Stomach smooth muscle (tissue), 2 donors: ENCODE data around the gene DSCAML1.

ENCODE experiments used
- H3K27ac ChIP-seq: one replicate; pipeline ENCODE4 v1.7.0; 2013; ENCODE audit warnings: mild to moderate bottlenecking, low read length, inconsistent platforms
- H3K27me3 ChIP-seq, 2 donors: one replicate each; pipeline ENCODE4 v1.7.0; 2013; ENCODE audit warnings: low read length in 2 of 2; ENCODE audit not compliant: insufficient read depth in 2 of 2, control insufficient read depth in 1 of 2
- H3K36me3 ChIP-seq, 2 donors: one replicate each; pipeline ENCODE4 v1.7.0; 2013; ENCODE audit warnings: low read length in 2 of 2; ENCODE audit not compliant: control insufficient read depth in 2 of 2, insufficient read depth in 2 of 2
- H3K4me1 ChIP-seq: one replicate; pipeline ENCODE4 v1.7.0; 2013; ENCODE audit warnings: low read length; ENCODE audit not compliant: control insufficient read depth, insufficient read depth
- H3K4me3 ChIP-seq, 2 donors: one replicate each; pipeline ENCODE4 v1.7.0; 2013; ENCODE audit warnings: low read length in 2 of 2
- H3K9ac ChIP-seq, 2 donors: one replicate each; pipeline ENCODE4 v1.7.0; 2013; ENCODE audit warnings: low read length in 2 of 2, mild to moderate bottlenecking in 1 of 2
- H3K9me3 ChIP-seq, 2 donors: one replicate each; pipeline ENCODE4 v1.7.0; 2013; ENCODE audit warnings: low read length in 2 of 2; ENCODE audit not compliant: control insufficient read depth in 2 of 2
- donor health status: healthy.
- donor health status: Pancreatic carcinoma.

The DSCAML1 gene

DNA sequence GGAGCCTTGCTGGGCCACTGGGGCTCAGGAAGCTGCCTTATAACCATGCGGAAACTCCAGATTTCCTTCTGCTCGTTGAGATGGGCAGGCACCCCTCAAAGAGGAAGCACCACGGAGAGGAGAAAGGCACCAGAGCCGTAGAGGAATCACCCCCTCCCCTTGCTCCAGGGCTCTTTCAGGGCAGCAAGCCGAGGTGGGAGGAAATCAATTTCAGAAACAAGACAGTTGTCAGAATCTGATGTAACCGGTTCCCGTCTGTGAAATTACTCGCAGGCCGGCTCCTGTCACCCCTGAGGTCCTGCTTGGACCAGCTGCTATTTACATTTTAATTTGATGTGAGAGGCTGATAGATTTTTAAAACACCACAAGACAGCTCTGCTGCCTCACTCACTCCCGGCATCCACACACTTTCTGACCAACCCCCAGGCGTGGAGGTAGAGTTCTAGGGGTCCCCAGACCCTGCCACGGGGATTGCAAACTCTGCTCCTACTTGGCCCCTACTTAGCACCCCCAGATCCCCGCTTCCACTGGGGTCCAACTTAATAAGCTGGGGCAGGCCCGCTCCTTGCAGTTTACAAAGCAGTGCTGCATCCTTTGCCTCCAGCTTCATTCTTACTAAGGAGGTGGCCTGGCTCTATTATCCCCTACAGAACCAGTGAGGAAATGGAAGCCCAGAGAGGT lies 306.9 kb downstream of the DSCAML1 start:
- peaks cover 2% of the 10 kb centered on the region in 2 donors for H3K27me3 ChIP-seq
- no peak overlapping the region for H3K9ac ChIP-seq
- peaks cover 0 to 2% of the 10 kb centered on the region in 2 donors for H3K36me3 ChIP-seq
- H3K27ac ChIP-seq = no peak overlapping the region
- H3K4me3 ChIP-seq = no peak overlapping the region
- H3K9me3 ChIP-seq = no peaks in the 10 kb centered on the region
- no peaks in the 10 kb centered on the region for H3K4me1 ChIP-seq

DNA sequence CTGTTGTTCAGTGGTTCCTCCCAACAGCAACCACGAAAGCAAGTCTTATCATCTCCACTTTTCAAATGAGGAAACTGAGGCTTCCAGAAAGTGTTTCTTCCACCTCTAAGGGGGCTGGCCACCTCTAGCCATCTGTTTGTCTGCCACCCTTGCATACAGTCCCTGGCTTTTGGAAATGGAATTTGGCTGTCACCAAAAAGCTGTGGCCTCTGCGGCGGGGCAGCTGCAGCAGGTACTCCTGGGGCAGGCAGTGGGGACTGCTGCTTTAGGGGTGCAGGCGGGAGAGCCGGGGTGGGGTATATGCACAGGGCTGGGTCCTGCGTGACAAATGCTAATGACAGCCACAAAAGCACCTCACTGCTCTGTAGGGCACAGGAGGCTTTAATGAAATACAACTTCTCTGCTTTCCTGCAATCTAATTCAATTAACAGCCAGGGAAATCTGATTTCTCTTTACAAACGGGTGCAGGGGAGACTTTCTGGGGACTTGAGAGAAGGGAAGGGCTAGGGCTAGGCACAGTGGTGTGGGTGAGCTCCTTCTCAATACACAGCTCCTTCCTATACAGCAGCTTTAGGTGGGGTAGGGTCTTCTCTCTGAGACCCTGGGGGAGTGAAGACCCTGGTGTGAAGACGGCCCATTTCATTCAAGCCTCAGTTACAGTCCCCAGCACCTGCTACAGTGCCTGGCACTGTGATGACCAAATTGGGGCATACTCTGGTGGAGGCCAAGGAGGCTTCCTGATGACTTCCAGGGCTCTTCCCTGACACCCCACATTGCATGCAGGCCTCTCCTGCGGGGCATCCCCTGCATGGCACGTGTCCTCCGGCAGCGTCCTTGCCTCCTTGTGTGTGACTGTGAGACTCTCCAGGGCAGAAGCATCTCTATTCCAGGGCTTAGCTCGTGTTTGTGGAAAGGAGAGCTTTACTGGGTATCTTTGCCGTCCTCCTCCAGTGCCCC lies 307.7 kb downstream of the DSCAML1 start:
- no peaks in the 10 kb centered on the region for H3K4me1 ChIP-seq
- peaks cover 0 to 2% of the 10 kb centered on the region in 2 donors for H3K36me3 ChIP-seq
- no peak overlapping the region for H3K4me3 ChIP-seq
- H3K27ac ChIP-seq = no peak overlapping the region
- no peak overlapping the region for H3K9ac ChIP-seq
- peaks cover 0 to 2% of the 10 kb centered on the region in 2 donors for H3K27me3 ChIP-seq
- no peaks in the 10 kb centered on the region for H3K9me3 ChIP-seq

- Histone ChIP-seq H3K9me3 (no peaks in the 10 kb centered on the region), H3K4me3 (no peak overlapping the region), H3K9ac (no peak overlapping the region)
Measured at GRCh38 chr11:117486059-117486458, 311.0 kb downstream of the DSCAML1 start.

DNA sequence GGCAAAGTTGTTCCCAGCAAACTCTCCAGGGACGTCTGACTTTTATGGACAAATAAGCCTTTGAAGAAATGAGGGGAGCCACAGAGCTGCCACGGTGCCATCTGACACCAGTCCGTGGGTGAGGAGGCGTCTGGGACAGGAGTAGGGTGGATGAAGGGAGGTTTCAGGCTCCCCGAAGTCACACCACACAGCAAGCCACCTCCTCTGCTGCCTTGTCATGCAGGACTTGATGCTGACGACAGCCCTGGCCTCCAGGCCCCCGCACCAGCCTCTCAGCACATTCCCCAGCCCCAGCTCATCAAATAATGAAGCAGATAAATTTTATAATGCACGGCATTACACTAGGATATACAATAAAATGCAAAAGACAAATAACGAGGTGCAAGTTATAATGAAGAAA lies 312.9 kb downstream of the DSCAML1 start:
- H3K27me3 ChIP-seq = no peaks in the 10 kb centered on the region
- H3K4me1 ChIP-seq = no peaks in the 10 kb centered on the region
- no peak overlapping the region for H3K27ac ChIP-seq
- peaks cover 0 to 4% of the 10 kb centered on the region in 2 donors for H3K36me3 ChIP-seq
- H3K9ac ChIP-seq = no peak overlapping the region
- H3K9me3 ChIP-seq = no peaks in the 10 kb centered on the region
- H3K4me3 ChIP-seq = no peak overlapping the region

More at GRCh38 chr11:117486059-117486458, 311.0 kb downstream of the DSCAML1 start:
- Histone ChIP-seq H3K27ac (no peak overlapping the region), H3K27me3 (no peaks in the 10 kb centered on the region), H3K4me1 (no peaks in the 10 kb centered on the region), H3K36me3 (peaks cover 0 to 2% of the 10 kb centered on the region in 2 donors)

DNA sequence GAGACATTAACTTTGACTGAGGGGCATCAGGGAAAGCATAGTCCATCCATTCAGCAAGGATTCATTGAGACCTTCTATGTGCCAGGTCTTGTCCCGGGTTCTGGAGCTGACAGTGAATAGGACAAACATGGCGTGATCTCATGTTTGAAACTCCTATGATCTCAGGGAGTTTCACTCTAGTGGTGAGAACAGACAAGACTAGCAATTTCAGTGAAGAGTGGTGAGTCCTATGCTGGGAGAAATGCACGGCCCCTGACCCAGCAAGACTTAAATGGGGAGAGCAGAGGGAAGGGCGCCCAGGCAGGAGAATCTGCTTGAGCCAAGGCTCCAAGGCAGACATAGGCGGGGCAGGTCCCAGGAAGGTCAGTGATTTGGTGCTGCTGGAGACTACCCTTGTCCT lies 313.6 kb downstream of the DSCAML1 start:
- H3K9me3 ChIP-seq = no peaks in the 10 kb centered on the region
- no peaks in the 10 kb centered on the region for H3K4me1 ChIP-seq
- no peak overlapping the region for H3K4me3 ChIP-seq
- no peak overlapping the region for H3K9ac ChIP-seq
- no peaks in the 10 kb centered on the region for H3K27me3 ChIP-seq
- H3K27ac ChIP-seq = no peak overlapping the region
- H3K36me3 ChIP-seq = peaks cover 0 to 4% of the 10 kb centered on the region in 2 donors

DNA sequence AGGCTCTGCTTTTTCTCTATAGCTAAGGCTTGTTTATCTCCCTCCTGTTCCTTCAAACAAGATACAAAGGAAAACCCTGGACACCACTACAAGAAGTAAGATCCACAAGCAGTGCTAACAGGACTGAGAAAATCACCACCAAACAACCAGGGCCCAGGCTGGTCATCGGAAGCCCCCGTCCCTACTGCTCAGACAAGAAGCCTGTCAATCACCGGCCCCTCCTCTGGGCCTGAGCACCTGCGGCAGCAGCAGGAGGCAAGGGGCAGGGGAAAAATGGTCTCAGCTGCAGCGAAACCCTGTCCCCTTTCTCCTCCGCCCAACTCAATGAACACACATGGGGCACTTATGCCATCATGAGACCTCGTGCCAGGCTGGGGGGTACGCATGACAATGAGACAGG lies 314.1 kb downstream of the DSCAML1 start:
- H3K36me3 ChIP-seq = peaks cover 0 to 4% of the 10 kb centered on the region in 2 donors
- H3K27ac ChIP-seq = no peak overlapping the region
- H3K27me3 ChIP-seq = no peaks in the 10 kb centered on the region
- H3K9me3 ChIP-seq = no peaks in the 10 kb centered on the region
- no peaks in the 10 kb centered on the region for H3K4me1 ChIP-seq
- H3K9ac ChIP-seq = no peak overlapping the region
- H3K4me3 ChIP-seq = no peak overlapping the region

DNA sequence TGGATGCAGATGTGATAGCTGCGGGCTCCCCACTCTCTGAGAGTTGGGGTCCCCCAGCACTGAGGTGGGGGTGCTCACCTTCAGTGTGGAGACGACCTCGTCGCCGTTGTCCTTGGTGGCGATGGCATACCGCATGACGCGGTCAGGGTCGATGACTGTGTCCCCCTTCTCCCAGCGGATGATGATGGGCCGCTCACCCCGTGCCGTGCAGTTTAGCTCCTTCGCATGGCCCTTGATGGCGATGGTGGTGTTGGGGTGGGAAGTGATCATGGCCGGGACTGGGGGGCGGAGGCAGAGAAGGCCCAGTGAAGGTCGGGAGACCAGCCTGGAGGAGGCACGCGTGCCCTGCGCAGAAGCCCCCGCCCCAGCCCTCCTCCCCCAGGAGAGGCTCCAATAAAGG lies 315.1 kb downstream of the DSCAML1 start:
- peaks cover 0 to 4% of the 10 kb centered on the region in 2 donors for H3K36me3 ChIP-seq
- H3K27me3 ChIP-seq = no peaks in the 10 kb centered on the region
- no peaks in the 10 kb centered on the region for H3K9me3 ChIP-seq
- H3K9ac ChIP-seq = no peak overlapping the region
- H3K4me3 ChIP-seq = no peak overlapping the region
- no peaks in the 10 kb centered on the region for H3K4me1 ChIP-seq
- no peak overlapping the region for H3K27ac ChIP-seq

DNA sequence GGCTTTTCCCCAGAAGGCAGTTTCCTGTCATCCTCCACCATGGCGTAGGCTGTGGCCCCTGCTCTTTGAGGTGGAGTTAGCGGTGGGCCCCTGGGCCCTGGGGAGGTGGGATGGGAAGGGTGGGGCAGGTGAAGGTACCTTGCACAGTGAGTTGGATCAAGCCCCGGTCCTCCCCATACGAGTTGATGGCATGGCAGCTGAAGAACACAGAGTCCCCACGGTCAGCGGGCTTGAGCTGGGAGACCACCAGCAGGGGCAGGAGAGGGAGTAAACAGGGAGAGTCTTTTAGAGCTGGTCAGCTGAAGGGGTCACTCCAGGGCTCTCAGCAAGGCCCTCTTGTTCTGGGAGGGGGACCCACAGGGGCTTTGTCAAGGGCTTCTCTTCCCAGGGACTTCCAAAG lies 316.0 kb downstream of the DSCAML1 start:
- Histone ChIP-seq H3K9ac (no peak overlapping the region), H3K9me3 (no peaks in the 10 kb centered on the region), H3K4me3 (no peak overlapping the region), H3K36me3 (peaks cover 0 to 2% of the 10 kb centered on the region in 2 donors), H3K27ac (no peak overlapping the region), H3K27me3 (no peaks in the 10 kb centered on the region), H3K4me1 (no peaks in the 10 kb centered on the region)

DNA sequence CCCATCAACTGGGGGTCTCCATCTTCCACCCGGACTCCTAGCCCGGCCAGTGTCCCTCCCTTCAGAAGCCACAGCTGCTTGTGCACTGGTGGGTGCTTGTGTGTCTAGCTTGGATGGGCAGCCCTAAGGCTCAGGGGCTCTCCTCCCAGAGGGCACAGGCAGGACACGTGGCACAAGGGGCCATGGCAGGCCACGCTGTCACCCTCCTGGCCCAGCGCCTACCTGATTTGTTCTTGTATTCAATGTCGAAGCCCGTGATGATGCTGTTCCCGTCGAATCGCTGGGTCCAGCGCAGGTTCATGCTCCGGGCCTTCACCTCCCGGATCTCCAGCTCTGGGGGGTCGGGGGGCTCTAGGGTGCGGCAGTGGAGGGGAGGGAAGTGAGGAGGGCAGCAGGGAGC lies 316.8 kb downstream of the DSCAML1 start:
- no peak overlapping the region for H3K4me3 ChIP-seq
- H3K9ac ChIP-seq = no peak overlapping the region

GRCh38 chr11:117479372-117479771 lies 317.6 kb downstream of the DSCAML1 start:
- Histone ChIP-seq H3K9me3 (no peaks in the 10 kb centered on the region), H3K36me3 (peaks cover 0 to 2% of the 10 kb centered on the region in 2 donors), H3K4me1 (no peaks in the 10 kb centered on the region), H3K27ac (no peak overlapping the region), H3K4me3 (no peak overlapping the region), H3K27me3 (no peaks in the 10 kb centered on the region), H3K9ac (no peak overlapping the region)

More for the DNA sequence above, 316.8 kb downstream of the DSCAML1 start:
- Histone ChIP-seq H3K27me3 (no peaks in the 10 kb centered on the region), H3K27ac (no peak overlapping the region), H3K4me1 (no peaks in the 10 kb centered on the region), H3K9me3 (no peaks in the 10 kb centered on the region), H3K36me3 (peaks cover 0 to 2% of the 10 kb centered on the region in 2 donors)
